Vagina (tissue), 2 donors: Measurements from ENCODE around the gene F7. TPM values are rescaled to one million over a fixed set of nuclear protein-coding genes. Genes with fewer than 3 reads are reported as not detected.
"Not testable (repeated sequence)": the region's sequence is repeated elsewhere in the genome, so short reads cannot be mapped to it uniquely, and the experiment has no call there.

ENCODE experiments used
- DNase-seq, 2 donors: peaks; one replicate each; pipeline ENCODE4 v3.0.0-alpha.2; 2017; ENCODE audit errors: extremely low spot score in 2 of 2
- H3K27ac ChIP-seq: fragments of 200-600 bp; sonication (generic); one replicate; pipeline ENCODE4 v1.5.1; 2019
- H3K27me3 ChIP-seq: fragments of 200-600 bp; sonication (generic); one replicate; pipeline ENCODE4 v1.5.1; 2019
- H3K36me3 ChIP-seq, 2 donors: fragments of 200-600 bp; sonication (generic); one replicate each; pipeline ENCODE4 v1.5.1; 2017 to 2019
- H3K4me1 ChIP-seq: fragments of 200-600 bp; sonication (generic); one replicate; pipeline ENCODE4 v1.5.1; 2019
- H3K4me3 ChIP-seq, 2 donors: fragments of 200-600 bp; sonication (generic); 1 replicate in 1 of 2; 2 replicates in 1 of 2; pipeline ENCODE4 v1.5.1; 2016 to 2019
- H3K9me3 ChIP-seq: fragments of 200-600 bp; sonication (generic); one replicate; pipeline ENCODE4 v1.5.1; 2019
- CTCF ChIP-seq, 3 experiments: fragments of 450-650 bp in 2 of 3; fragments of 200-600 bp in 1 of 3; sonication (generic) in 1 of 3; IDR thresholded peaks; one replicate each; pipeline ENCODE4 v1.5.1; 2017 to 2019; ENCODE audit warnings: antibody characterized with exemption in 3 of 3, mild to moderate bottlenecking in 2 of 3, moderate library complexity in 2 of 3
- POLR2A ChIP-seq, 2 donors: fragments of 450-650 bp; IDR thresholded peaks; one replicate each; pipeline ENCODE4 v1.6.1; 2017; ENCODE audit warnings: antibody characterized with exemption in 2 of 2, mild to moderate bottlenecking in 2 of 2, moderate library complexity in 2 of 2
- POLR2AphosphoS5 ChIP-seq, 2 donors: sonication (generic); formaldehyde crosslinking; IDR thresholded peaks; one replicate each; pipeline ENCODE4 v1.9.0; 2017; ENCODE audit warnings: antibody characterized with exemption in 2 of 2, mild to moderate bottlenecking in 2 of 2, low read depth in 1 of 2; ENCODE audit not compliant: insufficient read depth in 1 of 2
- intact Hi-C: fragments of 100-400 bp; cut with DNase I; formaldehyde crosslinking; loops from one replicate; pipeline ENCODE4 v1.15.1; 2023
- total RNA-seq: library from RNA; depleted of rRNA; stranded (reverse); fragments of >200 nt; gene quantifications from one replicate; pipeline ENCODE4 v1.2.3, GENCODE V29; 2016

The F7 gene
- total RNA-seq, 1 donor from 2014 or later, result not detected

- no peaks in the 10 kb centered on the region for H3K27me3 ChIP-seq
- H3K4me3 ChIP-seq, result no peak overlapping the region
- no peak for DNase-seq
- H3K36me3 ChIP-seq, result no peaks in the 10 kb centered on the region
- TF ChIP-seq POLR2A (IDR thresholded peaks at IDR 0.05), result no peak
- TF ChIP-seq POLR2AphosphoS5 (IDR thresholded peaks at IDR 0.05; ENCODE audit: insufficient read depth in 1 of 2, low read depth in 1 of 2), result no peak
- TF ChIP-seq CTCF (IDR thresholded peaks at IDR 0.05), result no peak
- intact Hi-C loops, result loop anchor here (10.0 kb wide), 1 partner anchor 206 kb away; the partner anchor contains the start of gene GRTP1
- peaks cover 6% of the 10 kb centered on the region for H3K4me1 ChIP-seq
- no peak overlapping the region for H3K27ac ChIP-seq
- no peaks in the 10 kb centered on the region for H3K9me3 ChIP-seq
Observed at GRCh38 chr13:113158946-113159345, 53.4 kb downstream of the F7 start.

GRCh38 chr13:113159701-113160100, 54.1 kb downstream of the F7 start:
- Histone ChIP-seq H3K36me3 (no peaks in the 10 kb centered on the region), H3K9me3 (no peaks in the 10 kb centered on the region), H3K27me3 (no peaks in the 10 kb centered on the region), H3K4me3 (no peak overlapping the region), H3K27ac (no peak overlapping the region), H3K4me1 (peaks cover 2% of the 10 kb centered on the region)
- intact Hi-C loops, result loop anchor here (10.0 kb wide), 1 partner anchor 205 kb away; the partner anchor contains the start of gene GRTP1
- no peak for DNase-seq
- TF ChIP-seq POLR2A (IDR thresholded peaks at IDR 0.05), result no peak
- TF ChIP-seq POLR2AphosphoS5 (IDR thresholded peaks at IDR 0.05; ENCODE audit: insufficient read depth in 1 of 2, low read depth in 1 of 2), result no peak

GRCh38 chr13:113160983-113161382, 55.4 kb downstream of the F7 start:
- Histone ChIP-seq H3K4me3 (no peak overlapping the region), H3K27me3 (no peaks in the 10 kb centered on the region), H3K9me3 (no peaks in the 10 kb centered on the region), H3K36me3 (no peaks in the 10 kb centered on the region), H3K27ac (no peak overlapping the region), H3K4me1 (no peaks in the 10 kb centered on the region)
- DNase-seq, result no peak
- TF ChIP-seq POLR2A (IDR thresholded peaks at IDR 0.05) (no peak), POLR2AphosphoS5 (IDR thresholded peaks at IDR 0.05; ENCODE audit: insufficient read depth in 1 of 2, low read depth in 1 of 2) (no peak), CTCF (IDR thresholded peaks at IDR 0.05) (no peak)
- intact Hi-C loops, result no loop called here

GRCh38 chr13:113161433-113161832, 55.8 kb downstream of the F7 start:
- Histone ChIP-seq H3K4me3 (no peak overlapping the region), H3K36me3 (no peaks in the 10 kb centered on the region), H3K27me3 (no peaks in the 10 kb centered on the region), H3K9me3 (no peaks in the 10 kb centered on the region), H3K4me1 (no peaks in the 10 kb centered on the region), H3K27ac (no peak overlapping the region)
- intact Hi-C loops, result no loop called here
- no peak for DNase-seq
- TF ChIP-seq POLR2A (IDR thresholded peaks at IDR 0.05), result no peak
- no peak for TF ChIP-seq CTCF (IDR thresholded peaks at IDR 0.05)
- no peak for TF ChIP-seq POLR2AphosphoS5 (IDR thresholded peaks at IDR 0.05; ENCODE audit: insufficient read depth in 1 of 2, low read depth in 1 of 2)

GRCh38 chr13:113161975-113162374, 56.4 kb downstream of the F7 start:
- H3K27me3 ChIP-seq, intact Hi-C loops, H3K4me1 ChIP-seq, H3K36me3 ChIP-seq, H3K9me3 ChIP-seq, DNase-seq, H3K4me3 ChIP-seq, H3K27ac ChIP-seq: not testable (repeated sequence)

- intact Hi-C loops, result no loop called here
- Histone ChIP-seq H3K36me3 (no peaks in the 10 kb centered on the region), H3K4me3 (no peak overlapping the region), H3K27me3 (no peaks in the 10 kb centered on the region), H3K9me3 (no peaks in the 10 kb centered on the region), H3K27ac (no peak overlapping the region), H3K4me1 (no peaks in the 10 kb centered on the region)
- no peak for DNase-seq
- no peak for TF ChIP-seq CTCF (IDR thresholded peaks at IDR 0.05)
- no peak for TF ChIP-seq POLR2A (IDR thresholded peaks at IDR 0.05)
- TF ChIP-seq POLR2AphosphoS5 (IDR thresholded peaks at IDR 0.05; ENCODE audit: insufficient read depth in 1 of 2, low read depth in 1 of 2), result no peak
Observed at GRCh38 chr13:113162783-113163685, 57.4 kb downstream of the F7 start.
